ENCODE measurements around the gene OASL. TPM values are rescaled to one million over a fixed set of nuclear protein-coding genes. Genes with fewer than 3 reads are reported as not detected.
A peak's percentile ranks its signal among the peaks of the same experiment; 100 is the strongest.

Gene OASL
- total RNA-seq, 6 experiments from 2014 or later, result not detected

GRCh38 chr12:121013715-121014114 lies 25.3 kb downstream of the OASL start:
- no peak for DNase-seq
- Mint-ChIP-seq H3K27ac (no peak overlapping the region), H3K9me3 (no peaks in the 10 kb centered on the region), H3K27me3 (ENCODE audit: insufficient read depth) (peaks cover 4% of the 10 kb centered on the region; the same call in 1 of the 2 replicates), H3K36me3 (ENCODE audit: low read depth) (no peaks in the 10 kb centered on the region), H3K4me3 (no peak overlapping the region), H3K4me1 (ENCODE audit: low read depth) (peaks cover 13% of the 10 kb centered on the region)
- TF ChIP-seq CTCF (IDR thresholded peaks at IDR 0.05), result peak; percentile 33

- Mint-ChIP-seq H3K27me3 (ENCODE audit: insufficient read depth) (peaks cover 3% of the 10 kb centered on the region), H3K27ac (no peak overlapping the region), H3K9me3 (no peaks in the 10 kb centered on the region), H3K4me1 (ENCODE audit: low read depth) (peaks cover 13% of the 10 kb centered on the region), H3K4me3 (no peak overlapping the region), H3K36me3 (ENCODE audit: low read depth) (no peaks in the 10 kb centered on the region)
- DNase-seq, result no peak
- no peak for TF ChIP-seq CTCF (IDR thresholded peaks at IDR 0.05)
Measured at GRCh38 chr12:121011820-121012219, 27.2 kb downstream of the OASL start.

GRCh38 chr12:121010860-121011259 lies 28.2 kb downstream of the OASL start:
- Mint-ChIP-seq H3K27me3 (ENCODE audit: insufficient read depth) (no peaks in the 10 kb centered on the region; the same call in 1 of the 2 replicates), H3K9me3 (no peaks in the 10 kb centered on the region), H3K36me3 (ENCODE audit: low read depth) (no peaks in the 10 kb centered on the region), H3K27ac (no peak overlapping the region), H3K4me3 (no peak overlapping the region), H3K4me1 (ENCODE audit: low read depth) (peaks cover 13% of the 10 kb centered on the region)
- no peak for DNase-seq
- TF ChIP-seq CTCF (IDR thresholded peaks at IDR 0.05), result no peak

GRCh38 chr12:121009741-121010140 lies 29.3 kb downstream of the OASL start:
- H3K27ac Mint-ChIP-seq, result no peak overlapping the region
- H3K4me1 Mint-ChIP-seq (ENCODE audit: low read depth), result peaks cover 2% of the 10 kb centered on the region
- DNase-seq, result peak; percentile 40
- no peaks in the 10 kb centered on the region; the same call in 1 of the 2 replicates for H3K27me3 Mint-ChIP-seq (ENCODE audit: insufficient read depth)
- H3K36me3 Mint-ChIP-seq (ENCODE audit: low read depth), result peaks cover 8% of the 10 kb centered on the region
- peak; percentile 80 for TF ChIP-seq CTCF (IDR thresholded peaks at IDR 0.05)
- no peaks in the 10 kb centered on the region for H3K9me3 Mint-ChIP-seq
- no peak overlapping the region for H3K4me3 Mint-ChIP-seq

GRCh38 chr12:121008347-121009098 lies 30.5 kb downstream of the OASL start:
- H3K4me1 Mint-ChIP-seq (ENCODE audit: low read depth), result no peaks in the 10 kb centered on the region
- no peak for TF ChIP-seq CTCF (IDR thresholded peaks at IDR 0.05)
- no peak overlapping the region for H3K27ac Mint-ChIP-seq
- no peak for DNase-seq
- H3K36me3 Mint-ChIP-seq (ENCODE audit: low read depth), result peaks cover 17% of the 10 kb centered on the region
- no peaks in the 10 kb centered on the region for H3K9me3 Mint-ChIP-seq
- no peak overlapping the region for H3K4me3 Mint-ChIP-seq
- no peaks in the 10 kb centered on the region; the same call in 1 of the 2 replicates for H3K27me3 Mint-ChIP-seq (ENCODE audit: insufficient read depth)

All from HFFc6 (cell line).